H1 (cell line): ENCODE results near the gene TLR10.
"Not testable (repeated sequence)": the region's sequence is repeated elsewhere in the genome, so short reads cannot be mapped to it uniquely, and the experiment has no call there.

Experiments used
- CEBPB ChIP-seq: IDR thresholded peaks from 2 replicates; pipeline ENCODE4 v1.6.1; 2012; ENCODE audit warnings: low read depth, low read length
- HDAC2 ChIP-seq, 2 experiments: fragments of 300-600 bp in 1 of 2; sonication (generic) in 1 of 2; IDR thresholded peaks; 2 replicates each; pipeline ENCODE4 v1.6.1; 2011 to 2012; ENCODE audit warnings: low read depth in 2 of 2, low read length in 2 of 2, mild to moderate bottlenecking in 2 of 2, moderate library complexity in 2 of 2, borderline replicate concordance in 1 of 2, inconsistent platforms in 1 of 2
- KDM5A ChIP-seq: fragments of 200-600 bp; IDR thresholded peaks from 2 replicates; pipeline ENCODE4 v1.7.1; 2012; ENCODE audit warnings: mild to moderate bottlenecking, low read length, inconsistent platforms, mixed read lengths
- POLR2A ChIP-seq, 2 experiments: IDR thresholded peaks; 1 replicate in 1 of 2; 2 replicates in 1 of 2; pipeline ENCODE4 v1.6.1; 2011; ENCODE audit warnings: low read depth in 2 of 2, low read length in 2 of 2, mild to moderate bottlenecking in 2 of 2; ENCODE audit errors: control extremely low read depth in 1 of 2
- RBBP5 ChIP-seq: IDR thresholded peaks from 2 replicates; pipeline ENCODE4 v1.7.1; 2012; ENCODE audit warnings: low read depth, mild to moderate bottlenecking, inconsistent platforms, low read length, moderate library complexity, borderline replicate concordance
- RNF2 ChIP-seq: fragments of 200-900, 300-1000 bp; sonication (generic); IDR thresholded peaks from 2 replicates; pipeline ENCODE4 v1.7.1; 2016; ENCODE audit warnings: borderline replicate concordance, low read depth, mild to moderate bottlenecking, antibody characterized with exemption, low read length; ENCODE audit not compliant: poor library complexity, severe bottlenecking; ENCODE audit errors: missing control alignments
- SIX5 ChIP-seq: IDR thresholded peaks from 2 replicates; pipeline ENCODE4 v1.6.1; 2011; ENCODE audit warnings: mild to moderate bottlenecking, low read depth, low read length
- SRF ChIP-seq: IDR thresholded peaks from 2 replicates; pipeline ENCODE4 v1.6.1; 2011; ENCODE audit warnings: mild to moderate bottlenecking, low read depth, low read length, moderate library complexity
- YY1 ChIP-seq: IDR thresholded peaks from 2 replicates; pipeline ENCODE4 v1.6.1; 2011; ENCODE audit warnings: low read depth, mild to moderate bottlenecking, low read length
- TF ChIP-seq, protein P1 (sequence below), 3 experiments: IDR thresholded peaks; 1 replicate in 2 of 3; 2 replicates in 1 of 3; pipeline versions ENCODE4 v1.5.1 to v1.6.1; 2011; ENCODE audit warnings: low read length in 3 of 3, mild to moderate bottlenecking in 3 of 3, inconsistent platforms in 2 of 3, low read depth in 1 of 3, moderate library complexity in 1 of 3; ENCODE audit not compliant: insufficient read depth in 1 of 3; ENCODE audit errors: control extremely low read depth in 1 of 3
- TF ChIP-seq, protein P2 (sequence below): IDR thresholded peaks from 2 replicates; pipeline ENCODE4 v1.6.1; 2011; ENCODE audit warnings: low read depth, mild to moderate bottlenecking, low read length; ENCODE audit not compliant: insufficient read depth

DNA sequence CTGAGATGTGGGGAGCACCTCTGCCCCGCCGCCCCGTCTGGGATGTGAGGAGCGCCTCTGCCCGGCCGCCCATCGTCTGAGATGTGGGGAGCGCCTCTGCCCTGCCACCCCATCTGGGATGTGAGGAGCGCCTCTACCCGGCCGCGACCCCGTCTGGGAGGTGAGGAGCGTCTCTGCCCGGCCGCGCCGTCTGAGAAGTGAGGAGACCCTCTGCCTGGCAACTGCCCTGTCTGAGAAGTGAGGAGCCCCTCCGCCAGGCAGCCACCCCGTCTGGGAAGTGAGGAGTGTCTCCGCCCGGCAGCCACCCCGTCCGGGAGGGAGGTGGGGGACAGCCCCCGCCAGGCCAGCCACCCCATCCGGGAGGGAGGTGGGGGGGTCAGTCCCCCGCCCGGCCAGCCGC is 24.7 kb upstream of the TLR10 start:
- not testable (repeated sequence) for TF ChIP-seq CEBPB; SRF; POLR2A (IDR thresholded peaks at IDR 0.05; ENCODE audit: control extremely low read depth in 1 of 2, low read depth in 2 of 2, low read length in 2 of 2); RBBP5; KDM5A; SIX5; RNF2; YY1; HDAC2 (IDR thresholded peaks at IDR 0.05; ENCODE audit: borderline replicate concordance in 1 of 2, low read depth in 2 of 2, low read length in 2 of 2)
- TF ChIP-seq, protein P1, sequence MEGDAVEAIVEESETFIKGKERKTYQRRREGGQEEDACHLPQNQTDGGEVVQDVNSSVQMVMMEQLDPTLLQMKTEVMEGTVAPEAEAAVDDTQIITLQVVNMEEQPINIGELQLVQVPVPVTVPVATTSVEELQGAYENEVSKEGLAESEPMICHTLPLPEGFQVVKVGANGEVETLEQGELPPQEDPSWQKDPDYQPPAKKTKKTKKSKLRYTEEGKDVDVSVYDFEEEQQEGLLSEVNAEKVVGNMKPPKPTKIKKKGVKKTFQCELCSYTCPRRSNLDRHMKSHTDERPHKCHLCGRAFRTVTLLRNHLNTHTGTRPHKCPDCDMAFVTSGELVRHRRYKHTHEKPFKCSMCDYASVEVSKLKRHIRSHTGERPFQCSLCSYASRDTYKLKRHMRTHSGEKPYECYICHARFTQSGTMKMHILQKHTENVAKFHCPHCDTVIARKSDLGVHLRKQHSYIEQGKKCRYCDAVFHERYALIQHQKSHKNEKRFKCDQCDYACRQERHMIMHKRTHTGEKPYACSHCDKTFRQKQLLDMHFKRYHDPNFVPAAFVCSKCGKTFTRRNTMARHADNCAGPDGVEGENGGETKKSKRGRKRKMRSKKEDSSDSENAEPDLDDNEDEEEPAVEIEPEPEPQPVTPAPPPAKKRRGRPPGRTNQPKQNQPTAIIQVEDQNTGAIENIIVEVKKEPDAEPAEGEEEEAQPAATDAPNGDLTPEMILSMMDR (IDR thresholded peaks at IDR 0.05; ENCODE audit: control extremely low read depth in 1 of 3, insufficient read depth in 1 of 3, low read depth in 1 of 3, low read length in 3 of 3), result not testable (repeated sequence)
- TF ChIP-seq, protein P2, sequence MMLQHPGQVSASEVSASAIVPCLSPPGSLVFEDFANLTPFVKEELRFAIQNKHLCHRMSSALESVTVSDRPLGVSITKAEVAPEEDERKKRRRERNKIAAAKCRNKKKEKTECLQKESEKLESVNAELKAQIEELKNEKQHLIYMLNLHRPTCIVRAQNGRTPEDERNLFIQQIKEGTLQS, result not testable (repeated sequence)
